Measurements from ENCODE around the gene MEX3C. TPM values are rescaled to one million over a fixed set of nuclear protein-coding genes. Genes with fewer than 3 reads are reported as not detected.

The MEX3C gene
- total RNA-seq, 2 donors from 2014 or later = 16.5 to 16.6 TPM

- no peak for ATAC-seq
- Histone ChIP-seq H3K4me1 (no peaks in the 10 kb centered on the region), H3K9me3 (no peaks in the 10 kb centered on the region), H3K27ac (no peak overlapping the region), H3K4me3 (no peak overlapping the region), H3K36me3 (replicated peaks in 1 of 2; ENCODE audit: insufficient read depth in 1 of 2, low read depth in 2 of 2) (no peaks in the 10 kb centered on the region), H3K27me3 (no peaks in the 10 kb centered on the region)
- WGBS, 2 donors = 71 to 80% methylated on average over 10 to 19 of the region's 19 CpGs
- no peak for DNase-seq
- TF ChIP-seq POLR2A (IDR thresholded peaks at IDR 0.05) (no peak), CTCF (IDR thresholded peaks at IDR 0.05) (no peak)
- intact Hi-C loops (cut with DNase I) = no loop called here
Observed at GRCh38 chr18:51153659-51154371, 43.7 kb downstream of the MEX3C start.

DNA sequence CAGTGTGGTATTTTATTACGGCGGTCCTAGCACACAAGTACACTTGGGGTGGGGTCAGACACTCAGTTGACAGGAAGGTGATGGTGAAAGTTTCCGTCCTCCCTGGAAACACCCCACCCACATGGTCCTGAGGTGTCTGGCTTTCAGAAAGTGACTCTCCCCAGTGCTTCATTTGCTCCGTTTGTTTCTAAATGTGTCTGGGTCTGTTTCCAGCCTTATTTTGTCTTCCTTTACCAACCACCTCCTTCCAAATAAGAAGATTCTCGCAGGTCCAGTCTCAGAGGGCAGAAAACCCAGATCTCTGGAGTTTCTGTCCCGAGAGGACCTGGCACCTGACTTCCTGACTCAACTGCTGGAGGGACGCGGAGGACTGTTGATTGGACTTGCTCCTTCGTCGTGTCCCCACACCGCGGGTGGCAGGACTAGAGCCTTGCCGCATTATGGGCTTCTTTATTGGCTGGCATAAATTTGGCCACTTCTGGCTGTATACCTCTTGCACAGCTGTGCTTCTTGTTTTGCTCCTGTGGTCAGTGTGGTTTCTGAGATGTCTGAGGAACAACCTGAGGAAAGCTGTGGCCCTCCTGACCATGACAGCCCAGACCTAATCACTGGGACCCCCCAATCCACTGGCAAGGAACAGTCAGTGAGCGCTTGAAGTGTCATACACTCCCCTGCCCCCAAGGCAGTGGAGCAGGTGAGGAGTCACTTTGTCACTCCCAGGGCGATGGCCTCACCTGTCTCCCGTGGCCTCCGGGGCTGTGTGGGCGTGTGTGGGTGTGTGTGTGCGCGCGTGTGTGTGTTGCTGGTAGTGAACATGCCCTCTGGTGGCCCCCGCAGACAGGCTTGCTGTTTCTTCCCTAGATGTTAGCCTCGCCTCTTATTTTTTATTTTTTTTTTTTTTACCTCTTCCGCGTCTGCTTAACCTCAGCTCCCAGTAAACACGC, 45.6 kb downstream of the MEX3C start:
- whole genome bisulfite sequencing, 2 donors = 80 to 83% methylated on average over 26 of the region's 26 CpGs
- ATAC-seq (no peak), DNase-seq (no peak)
- Histone ChIP-seq H3K27me3 (no peaks in the 10 kb centered on the region), H3K4me1 (no peaks in the 10 kb centered on the region), H3K9me3 (no peaks in the 10 kb centered on the region), H3K4me3 (no peak overlapping the region), H3K27ac (no peak overlapping the region), H3K36me3 (replicated peaks in 1 of 2; ENCODE audit: insufficient read depth in 1 of 2, low read depth in 2 of 2) (no peaks in the 10 kb centered on the region)
- intact Hi-C loops (cut with DNase I) = no loop called here
- TF ChIP-seq POLR2A (IDR thresholded peaks at IDR 0.05) (no peak), CTCF (IDR thresholded peaks at IDR 0.05) (no peak)

GRCh38 chr18:51151185-51151567, 46.3 kb downstream of the MEX3C start:
- no peaks in the 10 kb centered on the region for H3K36me3 ChIP-seq (replicated peaks in 1 of 2; ENCODE audit: insufficient read depth in 1 of 2, low read depth in 2 of 2)
- intact Hi-C loops (cut with DNase I) = no loop called here
- H3K9me3 ChIP-seq = no peaks in the 10 kb centered on the region
- H3K4me3 ChIP-seq = no peak overlapping the region
- H3K4me1 ChIP-seq = no peaks in the 10 kb centered on the region
- no peak for ATAC-seq
- no peak for TF ChIP-seq POLR2A (IDR thresholded peaks at IDR 0.05)
- TF ChIP-seq CTCF (IDR thresholded peaks at IDR 0.05) = no peak
- H3K27me3 ChIP-seq = no peaks in the 10 kb centered on the region
- WGBS, 2 donors = 79 to 86% methylated on average over 5 of the region's 5 CpGs
- no peak for DNase-seq
- H3K27ac ChIP-seq = no peak overlapping the region

DNA sequence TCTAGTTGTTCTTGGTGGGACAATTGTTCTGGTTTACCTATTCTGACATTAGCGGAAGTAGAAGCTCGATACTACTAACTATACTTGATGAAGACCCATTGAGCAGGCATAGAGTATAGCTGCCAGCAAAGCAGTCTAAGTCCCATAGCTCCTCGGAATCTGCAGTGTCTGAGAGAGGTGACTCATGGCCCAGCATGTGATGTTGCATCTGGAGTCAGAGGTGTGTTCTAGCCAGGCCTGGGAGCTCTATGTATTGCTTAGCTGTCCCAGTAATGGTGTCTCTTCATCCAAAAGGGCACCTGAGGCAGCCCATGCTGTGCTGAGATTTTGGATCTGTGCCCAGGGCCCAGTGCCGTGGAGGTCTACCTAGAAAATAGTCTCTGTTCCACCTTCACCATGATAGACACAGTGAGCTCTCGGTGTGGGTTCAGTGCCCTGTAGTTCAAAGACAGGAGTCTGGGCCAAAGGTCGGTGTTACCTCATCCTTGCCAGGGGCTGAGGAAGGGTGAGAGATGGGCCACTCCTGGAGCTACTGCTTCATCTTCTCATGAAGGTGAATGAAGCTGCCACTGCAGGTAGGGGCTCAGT, 47.3 kb downstream of the MEX3C start:
- Histone ChIP-seq H3K27me3 (no peaks in the 10 kb centered on the region), H3K4me3 (no peak overlapping the region), H3K36me3 (replicated peaks in 1 of 2; ENCODE audit: insufficient read depth in 1 of 2, low read depth in 2 of 2) (no peaks in the 10 kb centered on the region), H3K4me1 (no peaks in the 10 kb centered on the region), H3K9me3 (no peaks in the 10 kb centered on the region), H3K27ac (no peak overlapping the region)
- no peak for ATAC-seq
- TF ChIP-seq POLR2A (IDR thresholded peaks at IDR 0.05) (no peak), CTCF (IDR thresholded peaks at IDR 0.05) (no peak)
- no peak for DNase-seq
- 87 to 92% methylated on average over 3 to 6 of the region's 6 CpGs for WGBS, 2 donors
- intact Hi-C loops (cut with DNase I) = no loop called here
